BE2C (cell line): ENCODE measurements around the gene ZAR1.

Experiments used
- DNase-seq: peaks from one replicate; pipeline ENCODE4 v3.0.0-alpha.2; 2020
- H3K27me3 ChIP-seq: fragments of 250-450 bp; sonication (Bioruptor Pico); 2 replicates; pipeline ENCODE4 v1.5.1; 2020; ENCODE audit warnings: mild to moderate bottlenecking
- H3K36me3 ChIP-seq: fragments of 250-450 bp; sonication (Bioruptor Pico); 2 replicates; pipeline ENCODE4 v1.5.1; 2020; ENCODE audit warnings: mild to moderate bottlenecking
- H3K4me1 ChIP-seq: fragments of 250-450 bp; sonication (Bioruptor Pico); 2 replicates; pipeline ENCODE4 v1.5.1; 2020
- H3K4me3 ChIP-seq: 2 replicates; pipeline ENCODE4 v1.5.1; 2011; ENCODE audit warnings: low read depth, low read length
- H3K9me3 ChIP-seq: fragments of 250-450 bp; sonication (Bioruptor Pico); 2 replicates; pipeline ENCODE4 v1.5.1; 2020
- TF ChIP-seq, protein P1 (sequence below): IDR thresholded peaks from 2 replicates; pipeline ENCODE4 v1.5.1; 2012; ENCODE audit warnings: mild to moderate bottlenecking, low read depth, low read length

ZAR1 gene

DNA sequence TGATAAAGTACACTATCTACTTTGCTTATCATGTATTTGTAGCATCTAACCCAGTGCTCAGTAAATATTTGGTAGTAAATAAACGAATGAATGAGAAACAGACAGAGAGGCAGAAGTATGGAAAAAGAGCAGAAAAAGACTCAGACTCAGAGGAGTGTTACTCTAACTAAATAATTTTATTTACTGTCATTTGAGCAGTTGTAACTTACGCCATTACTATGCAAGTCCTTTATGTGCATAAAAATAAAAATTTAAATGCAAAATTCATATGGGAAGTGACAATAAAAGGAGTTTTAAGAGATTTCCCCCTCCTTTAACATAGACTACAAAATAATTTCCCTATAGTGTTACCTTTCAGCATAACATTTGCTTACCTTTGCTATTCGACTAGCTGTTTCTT is 49.5 kb downstream of the ZAR1 start:
- Histone ChIP-seq H3K27me3 (no peaks in the 10 kb centered on the region), H3K4me1 (no peaks in the 10 kb centered on the region), H3K9me3 (no peaks in the 10 kb centered on the region), H3K4me3 (no peak overlapping the region), H3K36me3 (peaks cover 29% of the 10 kb centered on the region)
- DNase-seq = no peak
- TF ChIP-seq, protein P1, sequence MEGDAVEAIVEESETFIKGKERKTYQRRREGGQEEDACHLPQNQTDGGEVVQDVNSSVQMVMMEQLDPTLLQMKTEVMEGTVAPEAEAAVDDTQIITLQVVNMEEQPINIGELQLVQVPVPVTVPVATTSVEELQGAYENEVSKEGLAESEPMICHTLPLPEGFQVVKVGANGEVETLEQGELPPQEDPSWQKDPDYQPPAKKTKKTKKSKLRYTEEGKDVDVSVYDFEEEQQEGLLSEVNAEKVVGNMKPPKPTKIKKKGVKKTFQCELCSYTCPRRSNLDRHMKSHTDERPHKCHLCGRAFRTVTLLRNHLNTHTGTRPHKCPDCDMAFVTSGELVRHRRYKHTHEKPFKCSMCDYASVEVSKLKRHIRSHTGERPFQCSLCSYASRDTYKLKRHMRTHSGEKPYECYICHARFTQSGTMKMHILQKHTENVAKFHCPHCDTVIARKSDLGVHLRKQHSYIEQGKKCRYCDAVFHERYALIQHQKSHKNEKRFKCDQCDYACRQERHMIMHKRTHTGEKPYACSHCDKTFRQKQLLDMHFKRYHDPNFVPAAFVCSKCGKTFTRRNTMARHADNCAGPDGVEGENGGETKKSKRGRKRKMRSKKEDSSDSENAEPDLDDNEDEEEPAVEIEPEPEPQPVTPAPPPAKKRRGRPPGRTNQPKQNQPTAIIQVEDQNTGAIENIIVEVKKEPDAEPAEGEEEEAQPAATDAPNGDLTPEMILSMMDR = no peak

DNA sequence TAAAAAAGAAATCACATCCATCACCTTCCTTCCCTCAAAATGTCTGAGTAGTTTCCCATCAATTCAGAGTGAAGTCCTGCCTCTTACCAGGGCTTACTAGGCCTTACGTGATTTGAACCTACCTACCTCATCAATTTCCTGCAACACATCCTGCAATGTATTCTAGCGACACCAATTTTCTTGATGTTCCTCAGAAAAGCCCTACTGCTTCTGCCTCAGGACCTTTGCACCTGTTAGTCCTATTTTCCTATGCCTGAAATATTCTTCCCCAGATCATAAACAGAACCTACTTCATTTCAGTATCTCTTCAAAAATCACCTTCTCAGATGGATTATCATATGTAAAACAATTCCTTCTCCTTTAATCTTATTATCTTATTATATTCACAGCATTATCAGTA is 52.8 kb downstream of the ZAR1 start:
- no peaks in the 10 kb centered on the region for H3K4me1 ChIP-seq
- H3K9me3 ChIP-seq = no peaks in the 10 kb centered on the region
- H3K4me3 ChIP-seq = no peak overlapping the region
- peaks cover 24% of the 10 kb centered on the region for H3K36me3 ChIP-seq
- no peak for DNase-seq
- TF ChIP-seq, protein P1 = no peak
- H3K27me3 ChIP-seq = no peaks in the 10 kb centered on the region

DNA sequence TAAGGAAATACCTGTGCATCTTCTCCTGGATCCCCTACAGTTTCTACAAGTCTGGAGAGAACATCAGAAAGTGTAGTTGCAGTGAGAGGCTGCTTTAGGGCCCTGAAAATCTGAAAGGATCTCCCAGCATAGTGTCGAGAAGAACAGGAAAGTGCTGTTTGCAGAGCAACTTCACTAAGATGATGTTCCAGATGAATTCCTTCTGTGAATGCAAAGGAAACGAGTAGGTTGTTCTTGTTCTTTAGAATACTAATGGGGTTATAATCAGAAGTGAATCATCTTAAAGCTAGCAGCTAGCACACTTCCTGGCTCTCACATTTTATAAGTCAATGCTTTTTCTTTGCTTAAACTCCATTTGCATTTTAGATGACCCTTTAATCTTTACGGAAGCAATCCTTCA is 53.7 kb downstream of the ZAR1 start:
- TF ChIP-seq, protein P1 = no peak
- no peak overlapping the region for H3K4me3 ChIP-seq
- H3K9me3 ChIP-seq = no peaks in the 10 kb centered on the region
- DNase-seq = no peak
- H3K4me1 ChIP-seq = no peaks in the 10 kb centered on the region
- H3K27me3 ChIP-seq = no peaks in the 10 kb centered on the region
- peaks cover 25% of the 10 kb centered on the region for H3K36me3 ChIP-seq
